ENCODE results near the gene RIOX2. TPM values are rescaled to one million over a fixed set of nuclear protein-coding genes. Genes with fewer than 3 reads are reported as not detected.
"Not testable (repeated sequence)": the region's sequence is repeated elsewhere in the genome, so short reads cannot be mapped to it uniquely, and the experiment has no call there.

RIOX2 gene
- total RNA-seq (2014; rRNA removed; shearing (Covaris generic)): 36.4 and 42.3 TPM in 2 replicates

DNA sequence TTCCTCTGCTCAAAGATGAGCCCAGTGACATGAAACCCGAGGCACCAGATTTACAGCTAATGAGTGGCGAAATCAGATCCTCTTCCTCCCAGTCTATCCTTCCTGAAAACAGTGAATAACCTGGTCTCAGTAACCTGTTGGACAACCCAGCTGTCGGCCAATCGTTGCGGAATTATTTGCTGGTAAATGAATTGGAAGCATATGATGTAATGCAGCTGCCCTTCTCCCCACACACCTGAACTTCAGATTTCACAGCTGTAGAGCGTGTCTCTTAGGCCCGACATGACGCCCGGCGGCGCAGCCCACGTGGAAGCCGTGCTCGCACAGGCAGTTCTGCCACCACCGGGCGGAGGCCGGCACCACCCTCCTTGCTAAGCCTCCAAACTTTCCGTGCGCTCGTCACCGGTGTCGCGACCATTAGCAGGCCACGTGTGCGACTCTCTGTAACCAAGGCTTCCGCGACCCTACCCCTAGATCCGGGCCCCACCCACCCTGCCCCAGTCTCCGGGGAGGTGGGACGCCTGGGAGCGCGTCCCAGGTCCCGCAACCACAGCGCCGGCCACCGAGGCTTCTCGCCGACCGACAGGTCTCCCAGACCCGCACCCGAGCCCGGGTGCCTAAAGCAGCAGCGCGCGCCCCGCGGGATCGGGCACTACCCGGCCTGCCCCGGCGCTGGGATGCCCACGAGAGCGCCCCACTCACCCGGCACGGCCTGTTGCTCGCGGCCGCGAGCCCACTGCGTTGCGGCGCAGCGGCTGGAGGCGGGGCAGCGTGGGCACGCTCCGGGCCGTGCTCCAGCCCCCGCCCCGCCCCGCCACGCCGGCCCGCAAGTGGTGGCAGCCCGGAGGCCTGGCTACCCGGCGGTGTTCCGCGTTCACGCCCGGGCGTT is at the start of gene RIOX2:
RIOX2 (minus strand) TSS at position 753 of the 889 bp plus-strand sequence. CDS start 4,838 bp downstream, outside the sequence.
- peak; percentile 39 for DNase-seq (ENCODE audit: low spot score)

DNA sequence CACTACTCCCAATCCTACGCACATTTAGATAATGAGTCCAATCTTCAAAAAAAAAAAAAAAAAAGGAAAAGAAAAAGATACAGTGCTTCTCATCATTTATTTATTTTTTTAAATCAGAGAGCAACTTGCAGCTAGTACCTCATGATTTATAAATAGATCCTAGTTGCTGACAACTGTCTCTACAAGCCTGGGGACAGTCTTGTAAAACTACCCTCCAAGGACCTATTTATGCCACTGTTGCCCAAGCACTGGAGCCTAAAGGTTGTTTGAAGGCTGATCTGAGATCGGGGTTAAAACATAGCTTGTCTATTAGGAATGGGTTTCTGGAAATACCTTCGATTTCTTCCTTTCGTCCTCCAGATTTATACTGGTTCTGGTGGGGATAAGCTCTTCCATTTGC is 48.2 kb upstream of the RIOX2 start:
- no peak for DNase-seq (ENCODE audit: low spot score)

DNA sequence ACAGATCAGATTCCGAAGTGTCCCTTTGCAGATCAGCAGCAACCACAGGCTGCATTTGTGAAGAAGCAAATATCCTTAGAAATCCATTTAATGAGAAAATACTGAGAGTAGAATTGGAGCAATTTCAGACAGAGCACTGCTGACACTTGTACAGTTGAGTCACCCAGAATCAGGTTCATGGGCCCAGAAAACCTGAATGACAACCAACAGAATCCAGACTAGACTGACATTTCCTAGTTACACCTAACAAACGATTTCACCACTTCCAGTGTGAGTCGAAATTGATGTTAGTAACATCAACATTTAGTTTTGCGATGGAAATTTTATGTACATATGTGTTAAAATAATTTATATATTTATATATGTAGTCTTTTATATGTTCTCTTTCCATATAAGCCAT is 46.1 kb upstream of the RIOX2 start:
- DNase-seq (ENCODE audit: low spot score): no peak

DNA sequence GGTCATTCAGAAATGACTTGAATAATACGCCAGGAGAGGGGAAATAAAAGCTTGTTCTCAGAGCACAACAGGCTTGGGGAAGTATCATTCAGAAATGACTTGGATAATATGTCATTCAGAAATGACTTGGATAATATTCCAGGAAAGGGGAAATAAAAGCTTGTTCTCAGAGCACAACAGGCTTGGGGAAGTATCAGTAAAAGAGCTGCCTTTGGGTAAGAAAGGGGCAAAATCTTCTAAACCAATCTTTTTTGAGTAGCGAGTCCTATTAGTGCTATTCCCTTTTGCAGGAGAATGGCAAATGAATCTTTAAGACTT is 42.0 kb upstream of the RIOX2 start:
- no peak for DNase-seq (ENCODE audit: low spot score)

DNA sequence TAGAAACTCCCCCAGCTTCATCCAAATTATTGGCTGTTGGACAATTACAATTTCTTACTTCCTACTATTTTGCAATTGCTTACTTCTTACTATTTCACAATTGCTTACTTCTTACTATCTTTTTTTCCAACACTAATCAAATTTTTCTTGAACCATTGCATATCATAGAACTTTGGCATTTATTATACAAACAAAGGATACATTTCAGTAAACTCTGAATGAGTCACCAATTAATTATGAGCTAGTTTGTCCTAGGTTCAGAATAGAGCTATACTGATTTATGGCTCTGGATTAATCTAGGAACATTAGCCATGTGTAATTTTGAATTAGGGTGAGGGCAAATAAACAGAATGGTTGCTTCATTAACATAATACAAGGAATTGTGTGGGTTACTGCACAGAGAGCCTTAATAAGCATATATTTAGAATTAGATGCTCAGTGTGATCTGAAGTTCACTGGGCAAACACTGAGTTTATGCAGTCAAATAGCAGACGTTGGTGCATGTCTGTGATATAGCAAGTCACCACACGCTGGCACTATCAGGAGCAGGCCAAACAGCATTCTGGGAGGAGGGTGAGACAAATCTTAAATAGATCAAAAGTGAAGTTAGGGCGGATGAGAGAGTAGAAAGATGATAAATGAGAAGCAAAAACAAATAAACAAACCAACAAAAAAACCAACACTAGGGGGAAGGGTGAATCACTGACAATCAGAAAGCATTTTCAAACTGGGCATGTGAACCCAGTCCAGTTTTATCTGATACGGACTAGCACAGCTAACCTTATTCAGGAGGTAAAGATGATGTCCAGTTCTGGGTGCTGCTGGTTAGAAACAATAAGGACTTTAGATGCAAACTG is 41.4 kb upstream of the RIOX2 start:
- no peak for DNase-seq (ENCODE audit: low spot score)

DNA sequence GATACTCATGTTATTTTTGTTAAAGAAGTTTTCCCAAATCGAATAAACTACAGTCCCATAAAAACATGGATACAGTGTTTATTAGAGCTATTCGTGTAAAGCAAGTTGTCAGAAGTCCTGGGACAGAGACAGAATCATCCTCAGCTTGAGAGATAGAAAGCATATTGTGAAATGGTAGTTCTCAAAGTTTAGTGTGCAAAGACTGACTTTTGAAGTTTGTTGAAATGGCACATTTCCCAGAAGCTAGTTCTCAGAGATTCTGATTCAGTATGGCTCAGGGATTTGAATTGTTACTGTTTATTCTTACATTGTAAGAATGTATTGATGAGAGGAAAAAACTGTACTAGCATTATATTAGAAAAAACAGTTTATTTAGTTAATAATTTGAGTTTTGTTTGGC is 40.7 kb upstream of the RIOX2 start:
- DNase-seq (ENCODE audit: low spot score): no peak

DNA sequence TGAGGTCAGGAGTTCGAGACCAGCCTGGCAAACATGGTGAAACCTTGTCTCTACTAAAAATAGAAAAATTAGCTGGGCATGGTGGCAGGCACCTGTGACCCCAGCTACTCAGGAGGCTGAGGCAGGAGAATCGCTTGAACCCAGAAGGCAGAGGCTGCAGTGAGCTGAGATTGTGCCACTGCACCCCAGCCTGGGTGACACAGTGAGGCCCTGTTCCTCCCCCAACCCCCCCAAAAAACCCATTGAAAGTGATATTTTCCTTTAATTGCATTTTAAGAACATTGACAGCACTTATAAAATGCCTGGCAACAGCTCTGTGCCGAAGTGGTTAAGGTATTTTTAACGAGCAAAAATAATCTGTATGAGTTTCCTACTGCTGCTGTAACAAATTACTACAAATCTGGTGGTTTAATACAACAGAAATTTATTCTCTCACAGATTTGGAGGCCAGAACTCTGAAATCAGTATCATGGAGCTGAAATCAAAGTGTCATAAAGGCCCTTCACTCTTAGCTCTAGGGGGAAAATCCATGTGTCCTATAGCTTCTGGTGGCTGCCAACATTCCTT is 38.7 kb upstream of the RIOX2 start:
- not testable (repeated sequence) for DNase-seq (ENCODE audit: low spot score)

DNA sequence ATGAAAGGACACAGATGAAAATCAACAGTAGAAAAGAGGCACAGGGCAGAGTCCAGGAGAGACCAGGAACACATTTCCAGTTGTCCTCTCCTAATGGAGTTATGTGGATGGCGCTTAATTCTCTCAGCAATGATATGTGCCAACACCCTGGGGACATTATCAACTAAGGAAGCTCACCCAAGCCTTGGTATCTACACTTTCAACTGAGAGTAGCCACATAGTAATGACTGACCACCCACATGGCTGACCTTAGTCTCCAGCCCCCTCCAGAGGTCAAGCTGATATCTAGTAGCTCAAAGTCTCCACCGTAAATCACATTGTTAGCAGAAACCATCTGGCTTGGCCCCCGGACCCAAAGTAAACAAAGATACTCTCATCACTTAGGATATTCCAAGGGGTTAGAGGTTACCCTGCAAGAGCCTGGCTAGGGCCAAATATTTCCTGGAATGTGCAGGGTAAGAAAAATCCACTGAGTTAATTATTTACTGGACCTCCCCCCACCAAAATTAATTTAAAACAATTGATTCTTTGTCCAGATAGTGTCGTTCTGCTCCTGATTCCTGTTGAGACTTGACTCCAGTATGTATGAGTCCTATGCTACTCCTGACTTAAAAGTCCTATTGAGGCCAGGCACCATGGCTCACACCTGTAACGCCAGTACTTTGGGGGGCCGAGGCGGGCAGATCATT is 38.1 kb upstream of the RIOX2 start:
- DNase-seq (ENCODE audit: low spot score): no peak

DNA sequence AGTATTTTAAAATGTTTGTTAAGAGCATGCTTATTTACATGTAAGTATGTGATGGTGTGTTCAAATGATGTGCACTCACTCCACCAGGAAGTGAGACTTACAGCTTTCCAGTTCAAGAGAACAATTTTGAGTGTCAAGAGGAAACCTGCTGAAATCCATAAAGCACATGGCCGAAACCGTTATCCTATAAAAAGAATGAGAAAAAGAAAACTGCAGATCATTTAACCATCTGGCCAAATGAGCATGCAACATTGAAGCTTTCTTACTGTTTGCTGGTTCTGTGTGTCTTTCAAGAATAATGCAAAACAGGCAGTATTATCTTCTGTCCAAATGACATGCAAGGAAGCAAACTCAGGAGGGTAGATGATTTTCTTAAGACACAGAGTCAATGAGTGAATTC is 36.6 kb upstream of the RIOX2 start:
- no peak for DNase-seq (ENCODE audit: low spot score)

DNA sequence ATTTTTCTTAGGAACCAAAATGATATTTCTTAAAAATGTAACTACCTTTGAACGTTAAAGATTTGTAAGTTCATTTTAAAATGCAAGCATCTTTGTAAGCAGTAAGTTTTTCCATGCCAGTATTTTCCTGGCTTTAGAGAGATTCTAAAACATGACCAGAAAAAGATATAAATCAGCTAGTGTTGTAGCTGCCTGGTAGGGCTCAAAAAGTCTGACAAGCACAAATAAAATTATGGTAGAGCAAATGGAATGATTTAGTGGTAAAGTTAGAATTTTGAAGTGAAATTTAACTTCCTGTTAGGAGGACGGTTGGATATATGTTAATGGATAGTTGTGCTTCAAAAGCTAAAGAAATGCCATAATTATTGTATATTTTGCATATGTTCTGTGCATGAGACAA is 33.2 kb upstream of the RIOX2 start:
- no peak for DNase-seq (ENCODE audit: low spot score)

DNA sequence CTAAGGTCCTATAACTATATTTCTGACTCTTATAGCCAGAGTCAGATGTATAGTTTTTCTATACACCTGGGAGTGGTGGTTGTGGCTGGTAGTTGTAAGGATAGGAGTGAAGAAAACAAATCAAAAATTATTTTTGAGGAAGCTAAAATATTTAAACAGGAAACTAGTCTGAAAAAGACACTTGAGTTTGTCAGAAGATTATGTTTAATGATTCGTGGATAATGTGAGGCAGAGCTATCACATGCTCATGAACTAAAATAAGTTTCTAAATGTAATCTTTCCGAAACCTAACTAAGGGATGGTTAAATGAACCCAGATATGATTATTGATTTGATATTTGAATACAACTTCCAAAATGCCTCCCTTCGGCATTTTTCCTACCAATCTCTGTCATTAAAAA is 32.5 kb upstream of the RIOX2 start:
- no peak for DNase-seq (ENCODE audit: low spot score)

DNA sequence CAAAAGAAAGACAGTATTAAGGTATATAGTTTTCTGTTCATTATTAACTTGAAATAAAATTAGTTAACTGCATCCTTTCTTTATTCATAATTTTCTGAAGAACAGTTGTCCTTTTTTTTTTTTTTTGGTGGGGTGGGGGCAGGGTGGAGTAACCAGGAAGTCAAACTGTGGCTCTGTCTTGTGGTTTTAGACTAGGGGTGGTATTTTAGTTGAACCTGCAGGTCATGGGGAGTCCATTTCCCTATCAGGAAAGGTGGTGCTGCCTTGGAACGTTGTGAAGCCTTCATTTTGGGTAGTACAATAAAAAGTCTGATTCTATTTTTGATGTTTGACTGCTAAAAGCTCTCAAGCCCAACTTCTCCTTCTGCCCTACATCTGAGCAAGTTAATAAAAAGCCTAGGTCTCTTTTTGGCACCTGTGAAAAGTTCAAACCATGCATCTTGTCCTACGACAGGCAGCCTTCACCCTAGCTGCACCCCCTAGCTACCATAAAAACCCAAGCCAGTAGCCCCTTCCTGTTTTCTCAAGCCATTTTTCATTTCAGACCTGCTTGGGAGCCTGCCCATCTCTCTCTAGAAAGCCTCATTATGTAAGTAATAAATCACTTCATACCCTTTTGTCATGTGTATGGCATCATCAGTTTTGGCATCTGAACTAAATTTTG is 31.2 kb upstream of the RIOX2 start:
- DNase-seq (ENCODE audit: low spot score): no peak

DNA sequence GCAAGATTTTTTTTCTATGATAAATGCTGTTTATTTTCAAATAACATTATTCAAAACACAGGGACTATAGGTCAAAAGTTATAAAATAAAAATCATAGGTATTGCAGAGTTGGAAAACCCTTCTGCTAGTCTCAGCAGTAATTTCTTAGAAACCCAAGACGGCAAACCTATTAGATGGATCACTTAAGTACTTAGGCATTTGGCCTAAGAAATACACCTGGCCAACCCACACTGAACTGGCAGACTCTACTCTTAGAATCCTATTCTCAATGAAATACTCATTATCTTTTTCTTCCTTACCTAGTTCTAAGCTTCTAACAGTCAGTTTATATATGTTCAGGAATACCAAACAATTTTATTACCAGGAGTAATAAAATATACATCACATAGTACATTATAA is 30.5 kb upstream of the RIOX2 start:
- DNase-seq (ENCODE audit: low spot score): no peak

DNA sequence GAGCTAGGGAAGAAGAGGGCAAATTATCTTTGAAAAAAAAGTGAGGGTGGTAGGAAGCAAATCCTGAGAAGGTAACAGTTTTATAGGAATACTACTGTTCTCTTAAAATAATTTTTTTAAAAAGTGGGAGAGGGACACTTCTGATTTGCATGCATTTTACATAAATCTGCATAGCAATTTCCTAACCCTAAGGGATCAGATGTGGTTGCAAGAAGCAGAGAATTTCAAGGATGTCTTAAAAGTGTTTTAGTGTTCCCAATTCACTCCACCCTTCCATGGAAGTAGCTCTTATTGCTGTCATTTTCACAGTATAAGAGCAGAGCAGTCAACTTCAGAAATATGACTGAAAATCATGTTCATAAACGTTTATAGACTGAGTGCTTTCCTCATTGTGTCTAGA is 27.8 kb upstream of the RIOX2 start:
- no peak for DNase-seq (ENCODE audit: low spot score)

DNA sequence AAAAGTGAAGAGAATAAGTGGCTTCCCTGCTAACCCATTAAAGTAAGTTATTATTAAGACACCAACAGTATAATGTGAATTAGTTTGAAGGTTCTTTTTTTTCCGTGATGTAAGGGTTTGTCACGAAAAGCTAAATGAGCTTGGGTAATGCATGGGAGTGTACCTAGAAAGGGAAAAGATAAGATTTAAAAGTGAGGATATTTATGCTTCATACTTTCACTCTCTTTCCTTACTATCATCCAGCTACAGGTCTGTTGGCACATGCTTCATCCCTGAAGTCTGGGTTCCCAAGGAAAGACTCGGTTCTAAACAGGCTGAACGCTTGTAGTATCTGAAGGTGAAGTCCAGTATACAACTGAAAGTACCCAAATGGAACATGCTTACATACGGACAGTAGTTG is 26.9 kb upstream of the RIOX2 start:
- no peak for DNase-seq (ENCODE audit: low spot score)

DNA sequence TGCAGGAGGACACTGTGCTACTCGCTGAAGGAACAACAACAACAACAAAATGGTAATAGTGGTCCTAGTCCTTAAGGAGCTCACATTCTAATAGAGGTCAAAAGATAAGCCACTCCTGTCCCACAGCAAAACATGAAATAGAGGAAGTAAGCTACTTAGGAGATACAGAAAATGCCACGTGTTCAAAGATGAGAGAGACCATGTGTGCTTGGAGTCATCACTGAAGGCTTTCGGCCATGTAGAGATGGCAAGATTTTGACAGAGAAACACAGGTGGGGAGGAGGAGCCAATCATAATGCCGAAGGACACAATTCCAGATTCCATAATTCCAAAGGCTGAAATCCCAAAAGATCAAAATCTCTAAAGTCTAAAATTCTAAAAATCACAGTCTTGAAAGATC is 24.8 kb upstream of the RIOX2 start:
- DNase-seq (ENCODE audit: low spot score): no peak

DNA sequence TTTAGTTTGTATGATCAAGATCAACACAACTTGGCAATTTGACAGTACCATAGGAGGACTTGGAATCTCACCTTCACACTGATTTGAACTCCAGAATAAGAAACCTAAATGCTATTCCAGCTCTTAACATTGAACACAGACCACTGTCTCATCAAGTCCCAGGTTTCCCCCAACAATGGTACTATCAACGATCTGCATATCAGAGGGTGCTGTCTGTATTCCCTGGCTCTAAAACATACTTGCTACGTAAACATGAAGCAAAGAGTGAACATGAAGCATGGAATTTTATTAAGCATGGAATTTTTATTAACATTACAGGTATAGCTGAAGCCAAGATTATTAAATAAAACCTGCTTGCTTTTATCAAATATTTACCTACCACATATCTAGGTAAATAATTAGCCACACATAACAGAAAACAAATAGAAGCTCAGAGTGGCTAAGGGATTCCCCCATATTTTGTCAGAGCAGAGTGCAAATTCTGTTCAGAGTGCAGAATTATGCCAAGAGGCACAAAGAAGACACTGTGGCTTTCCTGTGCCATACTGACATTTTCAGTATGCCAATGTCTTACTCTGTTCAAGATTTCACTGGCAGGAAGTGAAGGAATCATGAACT is 22.2 kb upstream of the RIOX2 start:
- DNase-seq (ENCODE audit: low spot score): no peak

DNA sequence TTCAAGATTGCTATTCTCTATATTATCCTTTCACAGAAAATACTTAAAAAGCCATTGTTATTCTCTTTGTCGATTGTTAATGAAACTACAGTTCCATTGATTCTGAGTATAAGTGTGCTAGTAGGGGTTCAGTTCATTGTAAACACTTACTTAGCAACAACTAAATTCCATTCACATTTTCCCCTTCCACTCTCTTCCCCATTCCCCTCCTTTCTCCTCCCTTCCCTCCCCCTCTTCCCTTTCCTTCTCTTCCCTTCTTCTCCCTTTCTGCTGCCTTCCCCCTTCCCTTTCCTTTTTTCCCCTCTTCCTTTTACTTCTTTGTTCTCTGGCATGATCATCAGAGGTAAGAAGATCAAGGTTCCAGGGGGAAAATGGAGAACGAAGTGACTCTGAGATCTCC is 21.3 kb upstream of the RIOX2 start:
- DNase-seq (ENCODE audit: low spot score): no peak

DNA sequence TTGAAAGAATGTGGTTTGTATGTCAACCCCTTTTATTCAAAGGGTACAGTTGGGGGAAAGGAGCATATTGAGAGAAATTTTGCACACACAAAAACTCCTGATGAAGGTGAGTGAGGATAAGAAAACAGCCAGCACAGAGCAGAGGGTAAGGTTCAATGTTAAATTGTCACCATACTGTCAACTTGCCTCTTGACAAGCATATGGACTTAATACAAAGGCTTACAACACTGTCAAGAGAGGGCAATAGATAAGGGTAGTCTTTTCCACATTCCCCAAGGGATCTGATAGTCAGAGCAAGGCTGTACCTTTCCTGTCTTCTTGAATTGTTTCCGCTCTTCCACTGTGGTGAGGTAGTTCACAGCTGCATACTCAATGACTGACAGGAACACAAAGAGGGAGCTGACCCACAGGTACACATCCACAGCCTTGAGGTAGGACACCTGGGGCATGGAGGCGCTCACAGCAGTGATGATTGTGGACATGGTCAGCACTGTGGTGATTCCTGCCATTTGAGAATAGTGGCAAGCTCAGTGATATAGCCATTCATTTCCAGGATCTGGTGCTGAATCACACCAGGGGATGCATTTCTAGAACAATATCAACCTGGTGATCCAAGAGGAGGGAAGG is 20.4 kb upstream of the RIOX2 start:
- no peak for DNase-seq (ENCODE audit: low spot score)

DNA sequence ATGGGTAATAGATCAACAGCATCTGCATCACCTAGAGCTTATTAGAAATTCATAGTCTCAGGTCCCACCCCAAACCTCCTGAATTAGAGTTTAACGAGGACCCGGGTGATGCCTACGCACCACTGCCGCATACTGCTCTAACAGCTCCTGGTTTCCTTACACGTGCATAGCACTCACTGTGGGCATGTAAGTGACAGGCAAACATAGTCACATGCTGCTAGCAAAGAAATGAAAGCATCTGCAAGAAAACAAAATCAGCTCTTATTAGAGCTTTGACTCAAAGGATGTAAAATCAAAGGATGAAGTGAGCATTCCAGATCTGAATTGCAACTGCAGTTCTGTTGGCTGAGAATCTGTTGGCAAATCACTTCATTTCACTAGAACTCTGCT is 19.1 kb upstream of the RIOX2 start:
- no peak for DNase-seq (ENCODE audit: low spot score)
